SK-N-DZ (cell line): Measurements from ENCODE around the gene C9orf85. TPM values are rescaled to one million over a fixed set of nuclear protein-coding genes. Genes with fewer than 3 reads are reported as not detected.
"Not testable (repeated sequence)": the region's sequence is repeated elsewhere in the genome, so short reads cannot be mapped to it uniquely, and the experiment has no call there.

Experiments used
- DNase-seq: peaks from one replicate; pipeline ENCODE4 v3.0.0-alpha.2; 2015; ENCODE audit warnings: low spot score
- polyA plus RNA-seq, 2 experiments: library from polyadenylated mRNA; depleted of rRNA; stranded (reverse); fragments of >200 nt; gene quantifications; 2 replicates each; pipeline ENCODE4 v1.2.3, GENCODE V29; 2014

The C9orf85 gene, protein sequence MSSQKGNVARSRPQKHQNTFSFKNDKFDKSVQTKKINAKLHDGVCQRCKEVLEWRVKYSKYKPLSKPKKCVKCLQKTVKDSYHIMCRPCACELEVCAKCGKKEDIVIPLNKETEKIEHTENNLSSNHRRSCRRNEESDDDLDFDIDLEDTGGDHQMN
- 16.2 and 24.1 TPM in 2 replicates for polyA plus RNA-seq (2014; cell fraction: cytosol; rRNA removed)
- 5.5 and 6.1 TPM in 2 replicates for polyA plus RNA-seq (2014; cell fraction: nucleus; rRNA removed)

DNA sequence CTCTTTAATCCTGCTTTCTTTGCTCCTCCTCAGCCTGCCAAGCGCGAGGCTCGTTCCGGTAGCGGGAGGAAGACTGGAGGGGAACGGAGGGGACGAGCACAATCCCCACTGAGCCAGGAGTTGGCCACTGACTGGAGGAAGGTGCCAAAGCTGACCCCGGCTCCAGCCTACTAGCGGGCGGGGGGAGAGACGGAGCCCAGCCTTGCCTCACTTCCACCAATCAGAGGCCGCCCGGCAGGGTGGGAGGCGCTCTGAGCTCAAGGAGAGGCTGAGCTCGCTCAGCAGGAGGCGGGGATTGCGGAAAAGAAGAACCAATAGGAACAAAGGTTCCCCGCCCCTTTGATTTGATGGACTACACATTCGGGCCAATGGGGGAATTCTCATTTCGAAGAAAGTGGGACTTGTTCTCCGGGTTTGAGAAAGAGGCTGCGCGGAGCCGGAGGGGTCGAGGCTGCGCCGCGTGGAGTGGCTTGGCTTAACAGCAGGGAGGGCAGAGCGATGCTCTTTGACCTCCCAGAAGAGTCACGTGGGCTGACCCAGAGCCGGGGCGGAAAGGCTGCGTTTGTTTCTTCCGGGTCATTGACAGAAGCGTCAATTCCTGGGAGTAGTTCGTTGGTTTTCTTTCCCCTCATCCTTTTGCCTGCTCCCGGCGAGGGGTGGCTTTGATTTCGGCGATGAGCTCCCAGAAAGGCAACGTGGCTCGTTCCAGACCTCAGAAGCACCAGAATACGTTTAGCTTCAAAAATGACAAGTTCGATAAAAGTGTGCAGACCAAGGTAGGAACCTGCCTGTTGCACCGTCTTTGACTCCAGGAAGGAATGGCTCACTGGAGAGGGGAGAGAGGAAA lies at the start of gene C9orf85, which contains the start of gene ABHD17B:
C9orf85 (plus strand) TSS at position 579 of the 847 bp plus-strand sequence; CDS start at position 675, 96 bp downstream.
ABHD17B (minus strand) TSS at position 133 of the 847 bp plus-strand sequence. CDS start 36,113 bp downstream, outside the sequence.
- peak; percentile 100 for DNase-seq

DNA sequence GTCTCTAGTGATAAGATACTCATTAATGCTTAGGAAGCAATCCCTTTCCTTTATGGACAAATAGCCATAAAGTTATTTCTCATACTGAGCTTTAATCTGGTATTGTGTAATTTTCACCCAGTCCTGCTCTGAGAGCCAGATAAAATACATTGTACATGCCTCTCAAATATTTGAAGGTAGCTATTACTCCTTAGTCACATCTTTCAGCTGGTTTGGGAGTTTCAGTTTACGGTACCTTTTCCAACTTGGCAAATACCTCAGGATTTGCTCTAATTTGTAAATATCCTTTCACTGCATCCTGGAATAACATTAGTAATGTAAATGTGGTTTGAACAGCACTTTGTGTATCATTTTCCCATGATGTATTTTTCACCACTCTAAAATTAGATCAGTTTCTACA lies 47.8 kb upstream of the C9orf85 start:
- no peak for DNase-seq

DNA sequence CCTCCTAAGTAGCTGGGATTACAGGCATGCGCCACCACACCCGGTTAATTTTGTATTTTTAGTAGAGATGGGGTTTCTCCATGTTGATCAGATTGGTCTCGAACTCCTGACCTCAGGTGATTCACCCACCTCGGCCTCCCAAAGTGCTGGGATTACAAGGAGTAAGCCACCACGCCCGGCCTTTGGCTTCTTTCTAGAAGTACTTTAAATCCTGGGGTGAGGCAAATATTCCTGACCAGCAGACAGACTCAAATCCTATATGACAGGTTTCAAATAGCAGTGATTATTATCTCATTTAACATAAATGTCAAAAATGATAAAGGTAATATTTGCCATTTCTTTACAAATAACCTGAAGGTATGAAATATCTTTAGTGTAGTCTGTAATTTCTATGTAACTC lies 36.1 kb upstream of the C9orf85 start:
- no peak for DNase-seq

DNA sequence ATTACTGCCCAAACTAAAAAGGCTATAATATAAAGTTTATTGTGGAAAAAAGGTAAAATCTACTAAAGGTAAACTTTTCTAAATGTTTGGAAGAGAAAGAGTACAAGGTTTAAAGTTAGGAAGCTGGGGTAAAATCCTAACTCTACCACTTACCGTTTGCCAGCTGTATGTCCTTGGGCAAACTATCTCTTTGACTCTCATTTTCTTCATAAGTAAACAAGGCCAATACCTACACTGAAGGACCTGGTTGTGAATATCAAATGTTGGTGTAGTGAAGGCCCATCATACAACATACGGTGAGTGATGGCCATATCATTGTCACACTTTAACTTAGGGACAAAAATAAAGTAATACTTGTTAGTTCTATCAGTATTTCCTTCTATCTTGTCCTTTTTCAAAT lies 35.3 kb upstream of the C9orf85 start:
- DNase-seq = no peak

DNA sequence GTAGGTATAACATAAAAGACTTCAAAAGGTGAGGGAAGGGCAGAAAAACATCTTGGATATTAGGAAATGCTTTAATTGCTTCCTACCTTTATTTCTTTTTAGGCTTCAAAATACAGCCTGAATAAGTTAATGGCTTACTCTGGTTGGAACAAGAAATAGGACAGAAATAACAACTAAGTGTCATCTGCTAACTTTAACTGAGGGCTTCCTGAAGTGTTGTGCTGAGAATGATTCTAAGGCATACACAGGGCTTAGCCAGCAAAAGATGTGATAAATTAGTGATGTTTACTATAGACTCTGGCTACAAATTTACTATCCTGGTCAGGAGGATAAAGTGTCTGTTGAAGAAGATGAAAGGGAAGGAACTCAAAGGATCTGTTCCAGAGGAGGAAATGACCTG lies 34.6 kb upstream of the C9orf85 start:
- DNase-seq = no peak

DNA sequence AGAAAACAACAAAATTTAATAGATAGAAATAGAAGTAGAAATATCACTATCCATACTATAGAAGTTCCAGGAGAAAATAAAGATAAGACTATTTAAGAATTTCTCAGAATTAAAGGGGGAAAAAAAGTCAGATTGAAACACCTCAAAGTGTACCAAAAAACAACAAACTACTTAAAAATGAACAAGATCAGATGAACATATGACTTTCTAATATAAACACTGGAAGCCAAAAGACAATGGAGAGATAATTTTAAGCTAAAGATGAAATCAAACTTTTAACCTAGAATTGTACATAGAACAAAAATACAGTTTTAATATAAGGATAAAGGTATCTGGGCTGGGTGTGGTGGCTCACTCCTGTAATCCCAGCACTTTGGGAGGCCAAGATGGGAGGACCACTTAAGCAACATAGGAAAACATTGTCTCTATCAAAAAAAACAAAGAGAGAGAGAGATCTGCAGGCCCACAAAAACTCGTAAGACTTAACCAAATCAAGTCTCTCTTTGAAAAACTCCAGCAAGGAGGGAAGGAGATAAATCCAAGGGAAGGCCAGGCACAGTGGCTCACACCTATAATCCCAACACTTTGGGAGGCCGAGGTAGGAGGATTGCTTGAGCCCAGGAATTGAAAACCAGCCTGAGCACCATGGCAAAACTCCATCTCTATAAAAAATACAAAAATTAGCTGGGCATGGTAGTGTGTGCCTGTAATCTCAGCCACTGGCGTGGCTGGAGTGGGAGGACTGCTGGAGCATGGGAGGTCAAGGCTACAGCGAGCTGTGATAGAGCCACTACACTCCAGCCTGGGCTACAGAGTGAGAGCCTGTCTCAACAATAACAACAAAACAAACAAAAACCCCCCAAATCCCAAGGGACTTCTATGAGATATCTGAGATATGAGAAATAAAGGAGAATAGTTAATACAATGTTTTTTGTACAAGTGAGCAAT lies 32.8 kb upstream of the C9orf85 start:
- no peak for DNase-seq

DNA sequence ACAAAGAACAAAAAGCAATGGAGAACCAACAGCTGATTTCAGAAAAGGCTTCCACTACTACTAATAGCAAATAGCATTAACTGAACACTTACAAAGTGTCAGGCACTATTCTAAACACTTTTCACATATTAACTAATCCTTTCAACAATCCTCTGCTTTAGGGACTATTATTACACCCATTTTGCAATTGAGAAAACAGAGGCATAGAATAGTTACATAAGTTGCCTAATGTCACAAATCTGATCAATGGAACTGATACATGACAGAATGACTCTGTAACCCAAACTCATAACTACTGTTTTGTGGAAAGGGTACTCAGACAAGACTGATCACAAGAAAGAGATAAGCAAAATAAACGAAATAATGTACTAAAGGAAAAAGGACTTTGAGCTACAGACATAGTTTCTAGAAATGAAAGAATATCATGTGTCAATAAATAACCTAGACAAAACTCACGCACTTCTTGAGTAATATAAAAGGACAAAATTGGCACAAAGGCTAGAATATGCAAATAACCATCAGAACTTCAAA lies 31.7 kb upstream of the C9orf85 start:
- DNase-seq = no peak

DNA sequence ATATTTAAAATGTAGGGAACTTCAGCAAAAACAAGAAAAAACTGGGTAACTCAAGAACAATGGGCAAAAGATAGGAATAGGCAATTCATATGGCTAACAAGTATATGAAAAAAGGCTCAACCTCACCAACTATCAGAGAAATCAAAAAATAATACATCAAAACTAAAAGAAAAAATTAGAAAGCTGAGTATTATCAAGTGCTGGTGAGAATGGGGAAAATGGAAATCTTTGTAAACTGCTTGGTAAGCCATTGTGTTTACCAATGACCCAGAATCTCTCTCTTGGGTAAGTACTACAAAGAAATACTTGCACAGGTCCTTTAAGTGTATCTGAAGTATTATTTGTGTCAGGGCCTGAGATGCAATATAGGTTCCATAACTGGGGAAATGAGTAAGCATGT lies 27.4 kb upstream of the C9orf85 start:
- DNase-seq = no peak

DNA sequence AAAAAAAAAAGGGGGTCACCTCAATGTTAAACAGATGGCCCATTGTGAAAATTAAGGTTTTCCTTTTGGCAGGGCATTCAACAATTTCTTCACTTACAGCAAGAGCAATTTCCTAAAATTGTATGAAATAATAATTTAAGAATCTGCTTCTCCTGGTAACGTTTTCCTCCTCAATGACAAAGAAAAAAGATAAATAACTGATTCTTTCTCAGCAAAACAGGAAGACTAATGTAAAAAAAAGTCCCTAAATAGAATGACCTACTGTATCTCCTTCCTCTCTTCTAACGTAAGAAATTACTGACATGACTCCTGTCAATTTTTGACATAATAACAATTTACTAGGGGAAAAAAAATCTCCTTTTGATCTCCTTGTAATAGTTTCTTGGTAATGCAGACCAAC lies 26.0 kb upstream of the C9orf85 start:
- DNase-seq = no peak

DNA sequence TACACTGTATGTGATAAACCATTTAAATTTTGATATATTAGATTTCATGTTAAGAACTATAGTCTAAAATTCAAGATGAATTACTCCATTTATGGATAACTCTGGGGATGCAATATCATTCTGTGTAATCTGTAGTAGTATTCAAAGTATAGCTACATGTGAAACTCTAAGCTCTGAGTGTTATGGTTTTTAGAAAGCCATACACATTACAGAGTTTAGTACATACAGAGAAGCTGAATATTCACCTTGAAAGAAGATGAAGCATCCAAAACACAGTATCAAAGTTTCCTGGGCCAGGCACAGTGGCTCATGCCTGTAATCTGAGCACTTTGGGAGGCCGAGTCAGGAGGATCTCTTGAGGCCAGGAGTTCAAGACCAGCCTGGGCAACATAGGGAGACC lies 25.4 kb upstream of the C9orf85 start:
- no peak for DNase-seq

DNA sequence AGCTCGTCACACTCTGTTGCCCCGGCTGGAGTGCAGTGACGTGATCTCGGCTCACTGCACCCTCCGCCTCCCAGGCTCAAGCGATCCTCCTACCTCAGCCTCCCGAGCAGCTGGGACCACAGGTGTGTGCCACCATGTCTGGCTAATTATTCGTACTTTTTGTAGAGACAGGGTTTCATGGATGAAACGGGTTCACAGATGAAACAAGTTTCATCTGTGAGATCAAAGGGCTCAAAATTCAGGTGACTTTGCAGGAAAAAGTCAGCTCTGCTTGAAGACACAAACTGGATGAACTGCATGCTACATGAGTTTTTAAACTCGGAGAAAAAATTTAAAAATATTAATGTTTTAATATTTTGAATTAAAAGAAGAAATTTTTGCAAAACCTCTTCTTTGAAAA lies 24.9 kb upstream of the C9orf85 start:
- DNase-seq = no peak

DNA sequence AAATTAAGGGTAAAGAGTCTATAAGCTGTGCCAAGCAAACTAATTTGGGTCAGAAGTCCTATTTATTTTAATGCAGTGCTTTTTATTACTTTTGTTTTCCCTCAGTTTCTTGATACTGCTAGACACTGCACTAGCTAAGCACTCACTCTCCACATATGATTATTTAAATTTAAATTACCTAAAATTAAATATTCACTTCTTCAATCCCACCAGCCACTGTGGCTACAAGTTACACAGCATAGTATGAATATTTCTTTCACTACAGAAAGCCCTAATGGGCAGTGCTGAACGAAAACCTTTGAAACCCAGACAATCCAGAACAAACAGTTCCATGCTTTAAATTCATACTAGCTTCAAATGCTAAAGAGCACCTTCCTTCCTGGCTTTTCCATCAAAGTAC lies 24.1 kb upstream of the C9orf85 start:
- no peak for DNase-seq

DNA sequence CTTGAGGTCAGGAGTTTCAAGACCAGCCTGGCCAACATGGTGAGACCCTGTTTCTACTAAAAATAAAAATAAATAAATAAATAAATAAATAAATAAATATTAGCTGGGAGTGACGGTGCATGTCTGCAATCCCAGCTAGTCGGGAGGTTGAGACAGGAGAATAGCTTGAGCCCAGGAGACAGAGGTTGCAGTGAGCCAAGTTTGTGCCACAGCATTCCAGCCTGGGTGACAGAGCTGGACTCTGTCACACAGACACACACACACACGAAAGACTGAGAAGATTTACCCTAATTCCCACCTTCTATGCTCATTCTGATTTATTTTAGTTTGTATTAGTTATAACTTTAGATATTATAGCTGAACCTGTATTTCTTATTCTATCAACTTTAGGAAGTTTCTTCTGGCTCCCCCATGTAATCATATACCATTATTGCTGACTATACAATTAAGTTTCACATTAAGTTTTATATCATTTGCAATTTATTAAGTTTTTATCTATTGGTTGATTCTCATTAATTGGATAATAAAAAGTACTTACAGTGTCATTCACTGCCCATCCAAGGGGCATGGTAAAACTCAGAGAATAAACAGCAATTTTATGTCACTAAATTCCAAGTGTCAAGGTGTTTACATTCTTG lies 21.3 kb upstream of the C9orf85 start:
- no peak for DNase-seq

DNA sequence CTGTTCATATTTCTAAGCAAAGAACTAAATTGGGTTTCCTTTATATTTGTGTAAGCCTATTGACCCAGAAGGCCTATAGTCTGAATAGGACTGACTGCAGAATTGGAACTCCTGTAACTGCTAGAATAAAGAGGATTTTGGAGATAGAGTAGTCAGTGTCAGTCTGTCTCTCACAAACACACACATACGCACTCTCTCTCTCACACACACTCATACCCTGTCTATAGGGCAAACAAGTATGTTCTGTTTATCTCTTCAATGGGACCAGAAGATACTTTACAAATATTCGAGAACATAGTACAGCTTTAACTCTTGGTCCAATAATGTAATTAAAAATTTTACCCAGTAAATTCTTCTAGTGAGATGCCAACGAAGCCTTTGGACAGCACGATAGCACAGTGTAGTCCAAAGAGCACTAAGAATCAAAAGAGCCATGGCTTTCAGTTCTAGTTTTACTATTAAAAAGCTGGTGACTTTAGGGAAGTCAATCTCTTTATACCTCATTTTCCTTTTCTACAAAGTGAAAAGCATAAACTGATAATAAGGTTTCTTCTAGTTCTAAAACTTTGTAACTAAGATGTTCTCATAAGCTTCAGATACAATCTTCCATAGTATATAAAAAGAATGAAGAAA lies 19.8 kb upstream of the C9orf85 start:
- DNase-seq = no peak

DNA sequence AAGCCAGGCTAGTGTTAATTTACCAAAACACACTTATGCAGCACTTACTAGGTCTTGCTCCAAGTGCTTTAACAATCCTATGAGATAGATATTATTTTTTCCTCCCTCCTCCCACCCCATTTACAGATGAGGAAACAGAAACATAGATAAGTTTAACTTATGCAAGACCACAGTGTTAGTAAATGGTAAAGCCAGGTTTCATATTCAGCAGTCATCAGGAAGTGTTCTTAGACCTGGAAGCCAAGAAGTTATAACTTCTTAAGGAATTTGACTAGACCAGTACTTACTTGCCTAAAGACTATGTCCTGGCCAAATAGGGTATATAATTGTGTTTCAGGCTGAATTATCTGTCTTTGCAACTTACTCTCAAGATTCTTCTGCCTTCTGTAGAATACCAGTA lies 16.3 kb upstream of the C9orf85 start:
- DNase-seq = no peak

DNA sequence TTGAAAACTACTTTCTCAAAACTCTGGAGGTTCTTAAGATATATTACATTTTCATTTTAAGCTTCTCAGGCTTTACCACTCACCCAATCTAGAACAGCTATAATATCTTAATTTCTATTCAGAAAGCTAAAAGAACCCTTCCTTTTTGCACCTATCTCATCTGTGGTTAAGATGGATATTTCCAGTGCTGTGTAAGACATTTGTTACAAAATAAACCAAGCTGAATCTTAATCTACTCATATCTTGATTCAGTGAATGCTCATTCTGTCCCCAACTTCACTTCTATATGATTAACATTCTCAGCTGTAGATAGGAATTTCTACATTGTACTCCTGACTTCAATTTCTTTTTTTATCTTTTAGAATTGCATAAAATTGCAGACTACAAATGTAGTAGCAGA lies 15.5 kb upstream of the C9orf85 start:
- no peak for DNase-seq

DNA sequence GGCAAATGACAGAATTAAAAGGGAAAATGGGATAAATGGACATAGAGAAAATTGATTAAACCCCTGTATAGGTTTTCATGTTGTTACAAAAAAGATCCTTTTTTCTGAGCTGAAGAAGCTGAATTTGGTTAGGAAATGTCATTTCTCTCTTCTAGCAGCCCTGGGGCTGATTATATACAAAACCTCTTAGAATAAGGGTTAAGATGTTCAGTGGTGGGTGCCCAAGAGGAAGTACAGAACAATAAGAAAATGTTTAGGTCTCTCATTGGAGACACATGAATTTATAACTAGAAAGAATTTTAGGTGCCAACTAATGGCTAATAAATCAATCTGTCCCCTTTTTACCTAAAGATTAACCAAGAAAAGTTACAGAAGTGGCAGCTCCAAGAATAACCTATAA lies 14.7 kb upstream of the C9orf85 start:
- DNase-seq = no peak

DNA sequence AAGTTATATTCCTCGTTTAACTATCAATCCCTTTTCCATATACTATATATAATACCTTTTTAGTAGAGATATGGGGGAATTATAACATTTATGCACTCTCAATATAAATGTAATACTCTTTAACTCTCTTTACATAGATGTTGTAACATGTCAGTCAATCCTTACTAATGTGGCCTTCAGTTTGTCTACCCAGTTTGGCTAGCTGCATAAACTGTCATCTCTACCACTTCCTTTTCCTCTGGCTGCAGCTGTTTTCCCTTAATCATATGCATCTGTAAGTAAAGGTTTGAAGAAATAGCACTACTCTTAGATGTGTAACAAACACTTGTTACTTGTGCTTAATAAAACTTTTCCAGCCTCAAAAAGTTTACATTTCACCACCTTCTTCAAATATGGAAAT lies 13.9 kb upstream of the C9orf85 start:
- no peak for DNase-seq

DNA sequence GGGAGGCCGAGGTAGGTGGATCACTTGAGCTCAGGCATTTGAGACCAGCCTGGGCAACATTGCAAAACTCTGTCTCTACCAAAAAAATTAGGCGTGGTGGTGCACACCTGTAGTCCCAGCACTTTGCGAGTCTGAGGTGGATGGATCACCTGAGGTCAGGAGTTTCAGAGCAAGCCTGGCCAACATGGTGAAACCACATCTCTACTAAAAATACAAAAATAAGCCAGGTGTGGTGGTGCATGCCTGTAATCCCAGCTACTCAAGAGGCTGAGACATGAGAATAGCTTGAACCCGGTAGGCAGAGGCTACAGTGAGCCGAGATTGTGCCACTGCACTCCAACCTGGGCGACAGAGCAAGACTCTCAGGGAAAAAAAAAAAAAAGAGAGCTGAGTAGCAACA lies 12.7 kb upstream of the C9orf85 start:
- DNase-seq = not testable (repeated sequence)
